Measurements from ENCODE around the gene SLC39A12.
"Not testable (repeated sequence)": the region's sequence is repeated elsewhere in the genome, so short reads cannot be mapped to it uniquely, and the experiment has no call there.

Gene SLC39A12

GRCh38 chr10:17951868-17952371 lies at the start of gene SLC39A12:
SLC39A12 (plus strand) TSS chr10:17951918; CDS start chr10:17953277, 1,359 bp downstream.
- no peak for DNase-seq (ENCODE audit: low spot score)

GRCh38 chr10:17904564-17904963 lies 47.2 kb upstream of the SLC39A12 start:
- no peak for DNase-seq (ENCODE audit: low spot score)

GRCh38 chr10:17905491-17905890 lies 46.2 kb upstream of the SLC39A12 start:
- DNase-seq (ENCODE audit: low spot score): no peak

DNA sequence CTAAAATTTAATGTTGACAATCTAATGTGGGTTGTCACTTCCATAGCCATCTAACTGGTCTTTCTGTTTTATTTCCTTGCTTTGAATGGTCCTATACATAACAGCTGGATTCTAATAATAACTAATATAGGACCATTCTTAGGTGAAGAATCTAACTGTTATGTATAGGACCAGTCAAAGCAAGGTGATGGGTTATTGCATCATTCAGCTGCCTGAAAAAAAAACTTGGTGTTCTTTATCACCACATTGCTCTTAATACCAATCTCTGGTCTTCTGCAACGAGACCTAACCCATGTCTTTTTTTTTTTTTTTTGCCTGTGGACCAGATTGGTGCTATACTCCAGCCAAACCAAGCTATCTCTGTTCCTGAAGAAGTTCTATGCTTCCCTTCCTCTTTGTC lies 45.7 kb upstream of the SLC39A12 start:
- DNase-seq (ENCODE audit: low spot score): no peak

DNA sequence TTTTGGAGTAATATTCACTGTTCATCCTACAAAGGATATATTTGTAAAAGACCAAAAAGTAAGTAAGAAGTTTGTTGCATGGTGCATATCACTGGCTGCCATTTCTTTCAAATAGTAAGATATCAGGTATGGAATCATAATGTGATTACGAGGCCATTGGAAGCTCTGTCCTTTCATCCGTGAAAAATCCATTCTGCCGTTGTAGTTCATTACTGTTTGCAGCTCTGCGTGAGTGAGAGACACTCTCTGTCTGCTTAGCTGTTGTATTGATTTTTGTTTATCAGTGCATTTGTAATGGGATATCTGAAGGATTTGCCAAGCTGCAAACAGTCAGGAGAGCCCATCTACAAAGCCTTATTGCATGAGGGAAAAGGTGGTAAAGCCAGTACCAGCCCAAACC lies 44.1 kb upstream of the SLC39A12 start:
- DNase-seq (ENCODE audit: low spot score): no peak

GRCh38 chr10:17910125-17910789 lies 41.5 kb upstream of the SLC39A12 start:
- DNase-seq (ENCODE audit: low spot score): peak; percentile 25

DNA sequence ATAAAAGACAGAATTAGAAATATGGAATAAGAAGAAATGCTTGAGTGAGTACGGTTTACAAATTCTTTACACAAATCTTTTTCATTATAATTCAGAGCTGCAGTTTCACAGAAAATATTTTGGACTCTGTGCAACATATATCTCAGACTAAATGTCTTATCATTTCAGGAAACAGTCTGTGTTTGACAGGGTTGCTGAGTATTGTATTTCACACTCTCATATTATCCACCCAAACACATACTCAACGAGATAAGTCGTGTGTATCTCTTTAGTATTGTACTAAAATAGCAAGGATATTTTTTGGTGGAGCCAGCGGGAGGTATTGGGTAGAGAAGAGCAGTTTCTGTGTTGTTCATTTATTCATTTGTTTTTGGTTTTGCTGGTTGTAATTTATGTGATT lies 39.0 kb upstream of the SLC39A12 start:
- DNase-seq (ENCODE audit: low spot score): no peak

DNA sequence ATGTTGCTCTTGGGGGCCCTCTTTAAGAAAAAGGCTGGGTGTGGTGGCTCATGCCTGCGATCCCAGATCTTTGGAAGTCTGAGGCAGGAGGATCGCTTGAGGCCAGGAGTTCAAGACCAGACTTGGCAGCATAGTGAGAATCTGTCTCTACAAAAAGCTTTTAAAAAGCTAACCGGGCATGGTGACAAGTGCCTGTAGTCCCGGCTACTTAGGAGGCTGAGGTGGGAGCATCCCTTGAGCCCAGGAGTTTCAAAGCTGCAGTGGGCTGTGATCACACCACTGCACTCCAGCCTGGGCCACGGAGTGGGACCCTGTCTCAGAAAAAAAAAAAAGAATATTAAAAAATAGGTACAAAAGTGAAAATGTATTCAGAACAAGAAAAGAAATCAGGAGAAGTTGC lies 38.1 kb upstream of the SLC39A12 start:
- DNase-seq (ENCODE audit: low spot score): no peak

GRCh38 chr10:17914169-17915045 lies 37.3 kb upstream of the SLC39A12 start:
- no peak for DNase-seq (ENCODE audit: low spot score)

GRCh38 chr10:17915181-17915580 lies 36.5 kb upstream of the SLC39A12 start:
- DNase-seq (ENCODE audit: low spot score): no peak

- DNase-seq (ENCODE audit: low spot score): no peak
Observed at GRCh38 chr10:17918187-17918903, 33.4 kb upstream of the SLC39A12 start.

GRCh38 chr10:17921378-17921777 lies 30.3 kb upstream of the SLC39A12 start:
- DNase-seq (ENCODE audit: low spot score): no peak

DNA sequence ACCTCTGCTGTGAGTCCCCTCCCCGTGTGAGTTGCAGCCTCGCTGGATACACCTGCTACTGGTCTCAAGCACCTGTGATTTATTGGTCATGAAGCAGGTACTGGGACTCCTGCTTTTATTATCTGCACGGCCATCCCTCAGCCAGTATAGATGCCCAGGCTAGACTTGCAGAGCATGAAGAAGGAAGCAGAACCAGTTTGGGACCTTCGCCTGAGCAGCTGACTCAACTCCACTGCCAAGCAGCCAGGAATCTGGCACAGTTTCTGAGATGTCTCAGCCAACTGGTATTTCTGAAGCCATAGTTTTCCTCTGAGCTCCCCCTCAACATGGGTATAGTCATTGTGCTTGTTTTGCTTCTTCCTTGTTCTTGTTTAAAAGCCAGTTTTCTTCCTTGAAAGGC lies 28.0 kb upstream of the SLC39A12 start:
- no peak for DNase-seq (ENCODE audit: low spot score)

DNA sequence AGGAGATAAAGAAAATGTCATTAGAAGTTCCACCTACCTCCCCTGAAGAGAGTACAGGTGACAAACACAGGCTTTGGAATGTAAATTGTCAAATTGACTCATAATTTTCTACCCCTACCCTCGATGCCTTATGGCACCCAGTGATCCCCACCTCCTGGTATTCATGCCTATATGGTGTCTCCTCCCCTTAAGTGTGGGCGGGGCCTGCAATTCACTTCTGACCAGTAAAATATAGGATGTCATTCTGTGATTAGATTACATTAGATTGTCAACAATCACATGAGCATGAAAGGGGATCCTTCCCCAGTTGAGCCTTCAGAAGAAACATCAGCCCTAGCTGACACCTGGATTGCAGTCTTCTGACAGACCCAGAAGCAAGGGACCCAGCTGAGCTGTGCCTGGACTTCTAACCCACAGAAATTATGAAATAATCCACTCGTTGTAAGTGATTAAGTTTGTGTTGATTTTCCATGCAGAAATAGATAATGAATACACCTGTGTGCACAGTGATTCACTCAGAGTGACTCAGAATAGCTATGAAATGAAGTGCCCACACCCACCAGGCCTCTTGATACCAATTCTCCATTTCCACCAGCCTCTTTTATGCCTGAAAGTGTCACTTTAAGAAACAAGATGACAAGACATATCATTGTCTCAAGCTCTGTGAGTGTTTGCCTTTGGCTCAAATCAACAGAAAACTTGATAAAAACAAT lies 8.5 kb upstream of the SLC39A12 start:
- DNase-seq (ENCODE audit: low spot score): no peak

DNA sequence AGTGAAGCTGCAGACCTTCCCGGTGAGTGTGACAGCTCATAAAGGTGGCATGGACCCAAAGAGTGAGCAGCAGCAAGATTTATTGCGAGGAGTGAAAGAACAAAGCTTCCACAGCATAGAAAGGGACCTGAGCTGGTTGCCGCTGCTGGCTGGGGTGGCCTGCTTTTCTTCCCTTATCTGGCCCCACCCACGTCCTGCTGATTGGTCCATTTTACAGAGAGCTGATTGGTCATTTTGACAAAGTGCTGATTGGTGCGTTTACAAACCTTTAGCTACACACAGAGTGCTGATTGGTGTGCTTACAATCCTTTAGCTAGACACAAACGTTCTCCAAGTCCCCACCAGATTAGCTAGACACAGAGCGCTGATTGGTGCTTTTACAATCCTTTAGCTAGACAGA lies 1.4 kb upstream of the SLC39A12 start:
- DNase-seq (ENCODE audit: low spot score): not testable (repeated sequence)

DNA sequence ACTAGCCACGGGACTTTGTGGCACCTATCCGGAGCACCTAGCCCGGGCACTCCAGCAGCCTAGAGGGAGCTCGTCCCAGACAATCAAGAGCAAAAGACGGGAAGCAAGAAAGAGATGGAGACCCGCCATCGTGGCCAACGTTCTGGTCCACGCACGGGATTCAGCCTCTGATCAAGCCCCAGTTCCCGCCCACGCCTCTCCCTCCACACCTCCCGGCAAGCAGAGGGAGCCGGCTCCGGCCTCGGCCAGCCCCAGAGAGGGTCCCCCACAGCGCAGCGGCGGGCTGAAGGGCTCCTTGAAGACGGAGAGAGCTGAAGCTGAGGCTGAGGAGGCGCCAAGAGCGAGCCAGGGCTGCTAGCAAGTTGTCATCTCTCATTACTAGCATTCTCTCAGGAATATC lies 992 bp upstream of the SLC39A12 start:
- no peak for DNase-seq (ENCODE audit: low spot score)

DNA sequence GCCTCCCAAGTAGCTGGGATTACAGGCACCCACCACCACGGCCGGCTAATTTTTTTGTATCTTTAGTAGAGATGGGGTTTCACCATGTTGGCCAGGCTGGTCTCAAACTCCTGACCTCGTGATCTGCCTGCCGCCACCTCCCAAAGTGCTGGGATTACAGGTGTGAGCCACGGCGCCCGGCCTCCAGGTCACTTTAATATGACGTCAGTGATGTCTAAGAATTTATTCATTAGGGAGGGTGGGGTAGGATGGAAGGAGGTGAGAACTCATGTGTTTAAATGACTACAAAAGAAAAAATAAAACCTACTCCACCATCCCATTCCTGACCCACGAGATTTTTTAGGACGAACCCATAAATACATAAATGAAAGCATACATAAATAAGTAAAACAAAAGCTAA lies 2.7 kb downstream of the SLC39A12 start:
- DNase-seq (ENCODE audit: low spot score): not testable (repeated sequence)

DNA sequence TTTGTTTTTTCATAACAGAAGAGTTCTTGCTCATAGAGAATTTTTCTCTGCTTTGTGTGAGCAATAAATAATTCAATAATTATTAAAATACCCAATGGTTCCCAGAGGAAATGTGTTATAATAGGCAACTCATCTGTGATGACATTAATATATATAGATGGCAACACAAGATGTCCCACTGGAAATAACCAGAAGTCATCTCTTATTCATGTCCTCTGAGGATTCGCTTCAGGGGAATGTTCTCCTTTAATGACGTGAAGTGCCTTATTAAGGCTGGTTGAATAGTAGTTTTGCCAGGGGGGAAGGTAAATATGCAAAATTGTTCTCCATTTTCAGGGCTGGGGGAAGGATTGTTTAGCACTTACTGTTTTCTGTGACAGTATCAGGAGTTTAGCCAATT lies 3.1 kb downstream of the SLC39A12 start:
- no peak for DNase-seq (ENCODE audit: low spot score)

DNA sequence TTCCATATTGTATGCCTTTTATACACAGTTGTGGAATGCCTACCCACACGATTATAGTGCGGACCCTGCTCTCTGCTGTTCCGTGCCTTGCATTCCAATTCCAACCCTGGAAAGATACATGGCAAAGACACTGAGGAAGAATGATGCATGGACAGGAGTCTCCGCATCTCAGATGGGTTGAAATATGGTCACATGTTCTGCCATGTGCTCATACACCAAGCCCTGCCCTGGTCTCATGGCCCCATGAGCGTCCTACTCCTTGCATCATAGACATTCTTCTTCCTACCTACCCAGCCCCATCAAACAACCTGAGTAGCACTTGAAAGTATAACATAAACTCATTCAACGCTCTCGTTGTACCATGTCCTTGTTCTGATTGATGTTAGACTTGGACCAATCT lies 6.3 kb downstream of the SLC39A12 start:
- no peak for DNase-seq (ENCODE audit: low spot score)

GRCh38 chr10:17959870-17960269 lies 8.2 kb downstream of the SLC39A12 start:
- DNase-seq (ENCODE audit: low spot score): no peak

DNA sequence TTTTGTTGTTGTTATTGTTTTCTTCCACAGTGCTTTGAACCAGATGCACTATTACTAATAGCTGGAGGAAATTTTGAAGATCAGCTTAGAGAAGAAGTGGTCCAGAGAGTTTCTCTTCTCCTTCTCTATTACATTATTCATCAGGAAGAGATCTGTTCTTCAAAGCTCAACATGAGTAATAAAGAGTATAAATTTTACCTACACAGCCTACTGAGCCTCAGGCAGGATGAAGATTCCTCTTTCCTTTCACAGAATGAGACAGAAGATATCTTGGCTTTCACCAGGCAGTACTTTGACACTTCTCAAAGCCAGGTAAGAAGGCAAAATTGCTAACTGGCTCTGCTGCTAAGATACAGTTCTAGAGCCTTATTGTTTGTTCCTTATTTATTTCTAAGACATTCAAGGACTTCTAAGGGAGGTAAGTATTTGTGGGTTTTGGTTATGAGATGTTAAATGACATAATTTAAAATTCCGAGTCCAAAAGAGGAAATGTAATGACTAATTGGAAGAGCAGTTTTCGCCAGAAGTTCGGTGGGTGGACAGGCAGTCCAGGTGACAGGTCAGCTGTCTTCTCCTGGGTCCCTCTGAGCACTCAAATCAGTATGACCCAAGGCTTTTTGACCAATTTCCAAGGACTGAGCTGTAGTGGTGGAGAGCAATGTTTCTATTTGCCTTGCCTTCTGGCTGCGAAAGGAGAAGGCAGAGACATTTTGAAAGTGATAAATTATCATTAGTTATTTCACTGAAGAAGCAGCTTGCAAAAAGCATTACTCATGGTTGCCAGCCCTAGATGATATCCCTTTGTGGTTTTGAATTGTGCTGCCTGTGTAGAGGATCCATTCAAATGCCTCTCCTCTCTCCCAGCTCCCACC lies 10.1 kb downstream of the SLC39A12 start:
- DNase-seq (ENCODE audit: low spot score): no peak

All from germinal center (tissue), 1 donor.